H9 (cell line): ENCODE data around the gene ANKK1. TPM values are rescaled to one million over a fixed set of nuclear protein-coding genes. Genes with fewer than 3 reads are reported as not detected.

Source experiments
- DNase-seq: peaks from one replicate; pipeline ENCODE4 v3.0.0-alpha.2; 2017
- H2AFZ ChIP-seq: one replicate; pipeline ENCODE4 v1.6.1; 2013; ENCODE audit warnings: mild to moderate bottlenecking, low read length, control low read depth, moderate library complexity
- H2AK5ac ChIP-seq: 2 replicates; pipeline ENCODE4 v1.6.1; 2013; ENCODE audit warnings: low read length, control low read depth, mixed read lengths; ENCODE audit not compliant: insufficient read length
- H2BK120ac ChIP-seq: one replicate; pipeline ENCODE4 v1.6.1; 2013; ENCODE audit warnings: low read depth, mild to moderate bottlenecking, low read length, control low read depth, inconsistent platforms; ENCODE audit not compliant: poor library complexity, severe bottlenecking
- H2BK12ac ChIP-seq: 2 replicates; pipeline ENCODE4 v1.6.1; 2013; ENCODE audit warnings: low read length, control low read depth, mixed read lengths, low read depth; ENCODE audit not compliant: insufficient read length
- H2BK15ac ChIP-seq: 2 replicates; pipeline ENCODE4 v1.6.1; 2013; ENCODE audit warnings: low read depth, low read length, control low read depth
- H2BK20ac ChIP-seq: one replicate; pipeline ENCODE4 v1.6.1; 2013; ENCODE audit warnings: low read depth, mild to moderate bottlenecking, low read length, control low read depth, inconsistent platforms; ENCODE audit not compliant: poor library complexity, severe bottlenecking
- H2BK5ac ChIP-seq: 2 replicates; pipeline ENCODE4 v1.6.1; 2013; ENCODE audit warnings: low read length, control low read depth, mixed read lengths; ENCODE audit not compliant: insufficient read length
- H3K14ac ChIP-seq: 2 replicates; pipeline ENCODE4 v1.6.1; 2013; ENCODE audit warnings: low read length, control low read depth; ENCODE audit not compliant: insufficient read depth
- H3K18ac ChIP-seq: 2 replicates; pipeline ENCODE4 v1.6.1; 2013; ENCODE audit warnings: low read depth, mild to moderate bottlenecking, mixed read lengths, low read length, control low read depth; ENCODE audit not compliant: insufficient read length
- H3K23ac ChIP-seq: 2 replicates; pipeline ENCODE4 v1.6.1; 2013; ENCODE audit warnings: low read length, control low read depth, mixed read lengths, low read depth; ENCODE audit not compliant: insufficient read length
- H3K23me2 ChIP-seq: 2 replicates; pipeline ENCODE4 v1.6.1; 2013; ENCODE audit warnings: low read depth, mild to moderate bottlenecking, mixed read lengths, low read length, control low read depth; ENCODE audit not compliant: insufficient read length, poor library complexity, severe bottlenecking
- H3K27ac ChIP-seq: 2 replicates; pipeline ENCODE4 v1.5.1; 2013; ENCODE audit warnings: low read length, control low read depth, mixed read lengths, low read depth; ENCODE audit not compliant: insufficient read length
- H3K27me3 ChIP-seq: 2 replicates; pipeline ENCODE4 v1.6.1; 2013; ENCODE audit warnings: low read length, control low read depth, inconsistent platforms; ENCODE audit not compliant: insufficient read depth
- H3K4ac ChIP-seq: 2 replicates; pipeline ENCODE4 v1.6.1; 2013; ENCODE audit warnings: low read depth, mild to moderate bottlenecking, control low read depth, inconsistent platforms, low read length, moderate library complexity
- H3K4me1 ChIP-seq: 2 replicates; pipeline ENCODE4 v1.6.1; 2013; ENCODE audit warnings: low read length, control low read depth, inconsistent platforms; ENCODE audit not compliant: insufficient read depth
- H3K4me2 ChIP-seq: 2 replicates; pipeline ENCODE4 v1.6.1; 2013; ENCODE audit warnings: low read length, control low read depth, mixed read lengths; ENCODE audit not compliant: insufficient read length, insufficient read depth
- H3K56ac ChIP-seq: 2 replicates; pipeline ENCODE4 v1.6.1; 2013; ENCODE audit warnings: low read depth, mild to moderate bottlenecking, mixed read lengths, low read length, control low read depth; ENCODE audit not compliant: insufficient read length
- H3K79me1 ChIP-seq: 2 replicates; pipeline ENCODE4 v1.6.1; 2013; ENCODE audit warnings: low read depth, mild to moderate bottlenecking, moderate library complexity, low read length, control low read depth, inconsistent platforms; ENCODE audit not compliant: insufficient read depth, poor library complexity, severe bottlenecking
- H3K79me2 ChIP-seq: 2 replicates; pipeline ENCODE4 v1.6.1; 2013; ENCODE audit warnings: low read length, control low read depth, inconsistent platforms; ENCODE audit not compliant: insufficient read depth
- H3K9ac ChIP-seq: 2 replicates; pipeline ENCODE4 v1.6.1; 2013; ENCODE audit warnings: low read length, control low read depth, mixed read lengths; ENCODE audit not compliant: insufficient read length; ENCODE audit errors: extremely low read depth
- H3K9me3 ChIP-seq: one replicate; pipeline ENCODE4 v1.6.1; 2013; ENCODE audit warnings: low read depth, low read length, inconsistent platforms; ENCODE audit not compliant: control insufficient read depth
- H3T11ph ChIP-seq: one replicate; pipeline ENCODE4 v1.6.1; 2013; ENCODE audit warnings: mild to moderate bottlenecking, low read length, control low read depth, inconsistent platforms
- H4K20me1 ChIP-seq: one replicate; pipeline ENCODE4 v1.6.1; 2013; ENCODE audit not compliant: control insufficient read depth, insufficient read length, insufficient read depth
- H4K5ac ChIP-seq: 2 replicates; pipeline ENCODE4 v1.6.1; 2013; ENCODE audit warnings: low read depth, mild to moderate bottlenecking, mixed read lengths, low read length, control low read depth; ENCODE audit not compliant: insufficient read length
- H4K8ac ChIP-seq: replicated peaks from 2 replicates; pipeline ENCODE4 v1.6.1; 2013; ENCODE audit warnings: low read length, control low read depth, mixed read lengths, low read depth; ENCODE audit not compliant: insufficient read length
- H4K91ac ChIP-seq: 2 replicates; pipeline ENCODE4 v1.6.1; 2013; ENCODE audit warnings: low read depth, mild to moderate bottlenecking, moderate library complexity, mixed read lengths, low read length, control low read depth; ENCODE audit not compliant: insufficient read length
- H3K27ac Mint-ChIP-seq, 3 experiments: 2 replicates in 2 of 3; 3 replicates in 1 of 3; pipeline ENCODE4 v1.8.0; 2020 to 2021; ENCODE audit warnings: mixed read lengths in 3 of 3, mild to moderate bottlenecking in 1 of 3, moderate library complexity in 1 of 3
- H3K27me3 Mint-ChIP-seq: 2 replicates; pipeline ENCODE4 v1.8.0; 2021; ENCODE audit warnings: low read depth, mild to moderate bottlenecking, moderate library complexity, mixed read lengths
- H3K36me3 Mint-ChIP-seq, 3 experiments: 2 replicates in 2 of 3; 3 replicates in 1 of 3; pipeline ENCODE4 v1.8.0; 2020 to 2021; ENCODE audit warnings: low read depth in 3 of 3, mixed read lengths in 3 of 3; ENCODE audit not compliant: insufficient read depth in 1 of 3
- H3K4me1 Mint-ChIP-seq, 2 experiments: 2 replicates each; pipeline ENCODE4 v1.8.0; 2020; ENCODE audit warnings: mixed read lengths in 2 of 2
- H3K4me3 Mint-ChIP-seq, 2 experiments: 2 replicates in 1 of 2; 3 replicates in 1 of 2; pipeline ENCODE4 v1.8.0; 2020 to 2021; ENCODE audit warnings: mild to moderate bottlenecking in 2 of 2, mixed read lengths in 2 of 2, moderate library complexity in 1 of 2
- H3K9me3 Mint-ChIP-seq, 2 experiments: 2 replicates in 1 of 2; 3 replicates in 1 of 2; pipeline ENCODE4 v1.8.0; 2020; ENCODE audit warnings: mild to moderate bottlenecking in 2 of 2, mixed read lengths in 2 of 2, moderate library complexity in 1 of 2
- WGBS: extraction: QIAGEN DNeasy Blood & Tissue Kit; methylation state at CpG from one replicate; pipeline ENCODE4 v1.1.7; 2013; ENCODE audit warnings: missing lambda C conversion rate, low lambda C conversion rate, mixed read lengths; ENCODE audit not compliant: insufficient read length; ENCODE audit errors: extremely low coverage; 5-methylcytosine and 5-hydroxymethylcytosine counted together
- total RNA-seq: library from RNA; stranded (reverse); gene quantifications from 2 replicates; pipeline ENCODE4 v1.2.1, GENCODE V29; 2021
- TF ChIP-seq, protein P1 (sequence below): fragments of 200-600 bp; sonication (generic); conservative IDR thresholded peaks from 3 replicates; pipeline ENCODE4 v1.8.0; 2021; ENCODE audit warnings: antibody characterized with exemption, mild to moderate bottlenecking

The ANKK1 gene
- total RNA-seq, 1 experiment from 2014 or later = 0.20 TPM

GRCh38 chr11:113446112-113446511 is 58.5 kb downstream of the ANKK1 start:
- H2AFZ ChIP-seq = no peak overlapping the region
- no peak overlapping the region for H3K18ac ChIP-seq
- Mint-ChIP-seq H3K4me3 (no peak overlapping the region), H3K27me3 (peaks cover 4% of the 10 kb centered on the region), H3K27ac (no peak overlapping the region), H3K36me3 (no peaks in the 10 kb centered on the region), H3K9me3 (no peaks in the 10 kb centered on the region), H3K4me1 (peaks cover 0 to 4% of the 10 kb centered on the region in 2 experiments; a peak in 1 of 4 replicates)
- no peaks in the 10 kb centered on the region for H3K27me3 ChIP-seq
- no peak for DNase-seq
- no peak overlapping the region for H3T11ph ChIP-seq
- H3K79me1 ChIP-seq = no peaks in the 10 kb centered on the region
- H3K9ac ChIP-seq = no peak overlapping the region
- no peak overlapping the region for H4K8ac ChIP-seq
- no peaks in the 10 kb centered on the region for H3K79me2 ChIP-seq
- H4K20me1 ChIP-seq = no peaks in the 10 kb centered on the region
- no peak overlapping the region for H3K27ac ChIP-seq
- no peak overlapping the region for H2AK5ac ChIP-seq
- no peak overlapping the region for H2BK5ac ChIP-seq
- no peak overlapping the region for H2BK12ac ChIP-seq
- no peak overlapping the region for H3K4me2 ChIP-seq
- no CpG with 5 or more reads among the region's 6 CpGs for WGBS
- H3K9me3 ChIP-seq = no peaks in the 10 kb centered on the region
- no peak overlapping the region for H2BK120ac ChIP-seq
- H3K4ac ChIP-seq = no peak overlapping the region
- no peak overlapping the region for H3K23ac ChIP-seq
- H2BK20ac ChIP-seq = no peak overlapping the region
- no peak overlapping the region for H3K14ac ChIP-seq
- H3K23me2 ChIP-seq = no peaks in the 10 kb centered on the region
- no peak overlapping the region for H3K56ac ChIP-seq
- H2BK15ac ChIP-seq = no peak overlapping the region
- H4K91ac ChIP-seq = no peak overlapping the region
- no peaks in the 10 kb centered on the region for H3K4me1 ChIP-seq
- TF ChIP-seq, protein P1, sequence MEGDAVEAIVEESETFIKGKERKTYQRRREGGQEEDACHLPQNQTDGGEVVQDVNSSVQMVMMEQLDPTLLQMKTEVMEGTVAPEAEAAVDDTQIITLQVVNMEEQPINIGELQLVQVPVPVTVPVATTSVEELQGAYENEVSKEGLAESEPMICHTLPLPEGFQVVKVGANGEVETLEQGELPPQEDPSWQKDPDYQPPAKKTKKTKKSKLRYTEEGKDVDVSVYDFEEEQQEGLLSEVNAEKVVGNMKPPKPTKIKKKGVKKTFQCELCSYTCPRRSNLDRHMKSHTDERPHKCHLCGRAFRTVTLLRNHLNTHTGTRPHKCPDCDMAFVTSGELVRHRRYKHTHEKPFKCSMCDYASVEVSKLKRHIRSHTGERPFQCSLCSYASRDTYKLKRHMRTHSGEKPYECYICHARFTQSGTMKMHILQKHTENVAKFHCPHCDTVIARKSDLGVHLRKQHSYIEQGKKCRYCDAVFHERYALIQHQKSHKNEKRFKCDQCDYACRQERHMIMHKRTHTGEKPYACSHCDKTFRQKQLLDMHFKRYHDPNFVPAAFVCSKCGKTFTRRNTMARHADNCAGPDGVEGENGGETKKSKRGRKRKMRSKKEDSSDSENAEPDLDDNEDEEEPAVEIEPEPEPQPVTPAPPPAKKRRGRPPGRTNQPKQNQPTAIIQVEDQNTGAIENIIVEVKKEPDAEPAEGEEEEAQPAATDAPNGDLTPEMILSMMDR = no peak
- no peak overlapping the region for H4K5ac ChIP-seq
